Panc1 (cell line): Measurements from ENCODE around the gene ATG9A.

Experiments used
- POLR2AphosphoS5 ChIP-seq: IDR thresholded peaks from 2 replicates; pipeline ENCODE4 v1.6.1; 2012; ENCODE audit warnings: mild to moderate bottlenecking, low read depth, low read length, moderate library complexity
- SIN3A ChIP-seq: IDR thresholded peaks from 2 replicates; pipeline ENCODE4 v1.6.1; 2012; ENCODE audit warnings: low read depth, mild to moderate bottlenecking, low read length, moderate library complexity, borderline replicate concordance; ENCODE audit not compliant: insufficient read depth
- TF ChIP-seq, protein P1 (sequence below): fragments of 450-650 bp; IDR thresholded peaks from 2 replicates; pipeline ENCODE4 v1.5.1; 2017; ENCODE audit warnings: mild to moderate bottlenecking

DNA sequence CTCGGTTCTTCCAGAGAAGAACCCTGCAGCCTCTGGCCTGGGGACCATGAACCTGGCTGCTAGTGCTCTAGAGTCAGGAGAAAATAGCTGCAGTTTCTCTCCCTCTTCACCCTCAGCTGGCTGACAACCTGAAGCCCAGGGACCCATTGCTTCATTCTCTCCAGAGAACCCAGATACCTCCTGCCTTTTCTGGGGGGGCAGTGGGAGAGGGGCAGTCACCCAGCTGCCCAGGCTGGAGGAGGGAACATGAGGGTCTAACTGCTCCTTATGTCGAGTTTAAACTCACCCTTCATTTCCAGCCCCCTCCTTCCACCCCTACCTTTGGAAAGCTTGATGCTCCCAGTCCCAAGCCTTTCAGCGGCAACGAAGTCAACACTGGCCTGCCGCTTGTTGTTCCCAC, 30.5 kb downstream of the ATG9A start:
- TF ChIP-seq, protein P1, sequence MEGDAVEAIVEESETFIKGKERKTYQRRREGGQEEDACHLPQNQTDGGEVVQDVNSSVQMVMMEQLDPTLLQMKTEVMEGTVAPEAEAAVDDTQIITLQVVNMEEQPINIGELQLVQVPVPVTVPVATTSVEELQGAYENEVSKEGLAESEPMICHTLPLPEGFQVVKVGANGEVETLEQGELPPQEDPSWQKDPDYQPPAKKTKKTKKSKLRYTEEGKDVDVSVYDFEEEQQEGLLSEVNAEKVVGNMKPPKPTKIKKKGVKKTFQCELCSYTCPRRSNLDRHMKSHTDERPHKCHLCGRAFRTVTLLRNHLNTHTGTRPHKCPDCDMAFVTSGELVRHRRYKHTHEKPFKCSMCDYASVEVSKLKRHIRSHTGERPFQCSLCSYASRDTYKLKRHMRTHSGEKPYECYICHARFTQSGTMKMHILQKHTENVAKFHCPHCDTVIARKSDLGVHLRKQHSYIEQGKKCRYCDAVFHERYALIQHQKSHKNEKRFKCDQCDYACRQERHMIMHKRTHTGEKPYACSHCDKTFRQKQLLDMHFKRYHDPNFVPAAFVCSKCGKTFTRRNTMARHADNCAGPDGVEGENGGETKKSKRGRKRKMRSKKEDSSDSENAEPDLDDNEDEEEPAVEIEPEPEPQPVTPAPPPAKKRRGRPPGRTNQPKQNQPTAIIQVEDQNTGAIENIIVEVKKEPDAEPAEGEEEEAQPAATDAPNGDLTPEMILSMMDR = no peak
- TF ChIP-seq POLR2AphosphoS5 (no peak), SIN3A (no peak)
